DMS53 (cell line): ENCODE results near the gene SCAI.
A peak's percentile ranks its signal among the peaks of the same experiment; 100 is the strongest.
"Not testable (repeated sequence)": the region's sequence is repeated elsewhere in the genome, so short reads cannot be mapped to it uniquely, and the experiment has no call there.

Experiments used
- DNase-seq: peaks from one replicate; lab custom pipeline; 2025; lab: John Stamatoyannopoulos, UW

SCAI gene

DNA sequence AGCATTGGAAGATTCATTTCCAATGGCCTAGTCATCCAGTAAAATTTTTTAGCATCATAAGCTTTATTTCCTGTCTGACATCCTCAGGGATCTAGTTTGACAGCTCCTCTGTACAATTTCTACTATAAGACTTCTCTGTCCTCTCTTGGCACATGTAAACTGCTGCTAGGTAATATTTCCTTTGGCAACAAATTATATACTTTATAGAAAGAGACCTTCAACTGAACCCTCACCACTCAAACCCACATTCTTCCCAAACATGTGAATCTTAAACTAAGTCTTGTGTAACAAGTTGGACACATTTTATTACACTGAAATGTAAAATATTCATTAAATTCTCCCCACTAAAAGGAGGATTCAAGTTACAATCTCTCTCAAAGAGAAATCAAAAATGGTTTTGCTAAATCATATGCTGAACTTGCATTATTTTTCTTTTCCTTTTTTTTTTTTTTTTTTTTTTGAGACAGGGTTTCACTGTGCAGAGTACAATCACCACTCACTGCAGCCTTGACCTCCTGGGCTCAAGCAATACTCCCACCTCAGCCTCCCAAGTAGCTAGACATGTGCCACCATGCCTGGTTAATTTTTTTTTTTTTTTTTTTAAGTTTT is 36.9 kb downstream of the SCAI start:
- DNase-seq, result no peak

DNA sequence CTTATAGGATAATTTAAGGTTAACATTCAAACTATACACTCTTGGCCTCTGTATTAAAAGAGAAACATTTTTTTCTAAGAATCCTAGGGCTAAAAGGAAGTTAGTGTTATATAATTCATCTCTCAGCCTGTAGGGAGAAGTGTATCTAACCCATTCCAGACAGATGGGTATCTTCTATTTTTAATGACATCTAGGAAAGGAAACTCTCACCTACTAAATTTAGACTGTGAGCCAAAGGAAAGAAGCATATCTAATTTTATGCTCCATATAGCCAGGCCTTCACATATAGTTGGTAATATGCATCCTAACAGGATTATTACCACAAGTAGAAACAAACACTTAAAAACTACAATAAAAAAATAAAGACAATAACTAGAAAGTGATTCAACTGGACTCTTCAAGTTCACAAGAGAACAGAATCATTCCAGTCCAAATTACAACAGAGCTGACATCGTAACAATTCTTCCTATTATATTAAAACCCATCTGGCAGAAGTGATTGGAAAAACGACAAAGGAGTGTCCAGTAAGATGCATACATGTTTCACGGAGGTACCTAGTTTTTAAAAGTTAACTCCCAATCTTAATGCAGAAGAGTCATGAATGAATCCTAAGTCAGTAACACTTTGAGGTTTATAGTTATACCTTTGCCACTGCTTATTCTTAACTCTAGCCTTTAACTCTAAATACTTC is 39.4 kb downstream of the SCAI start:
- no peak for DNase-seq

DNA sequence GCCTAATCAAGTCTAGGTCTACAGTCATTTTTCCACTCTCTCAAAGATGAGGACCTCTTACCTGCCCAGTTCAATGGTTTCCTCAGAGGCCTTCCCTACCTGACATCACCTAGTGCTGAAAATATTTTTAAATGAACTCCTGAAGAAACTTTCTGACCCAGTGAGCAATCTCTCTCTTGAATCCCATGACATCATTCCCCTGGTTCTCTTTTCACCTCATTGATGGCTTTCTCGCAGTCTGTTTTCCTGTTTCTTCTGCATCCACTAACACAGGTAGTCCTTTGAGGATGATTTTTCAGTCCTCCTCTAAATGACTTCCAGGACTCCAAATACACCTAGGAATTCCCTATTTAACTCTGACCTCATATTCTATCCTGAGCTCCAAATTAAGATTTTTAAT is 40.3 kb downstream of the SCAI start:
- DNase-seq, result no peak

DNA sequence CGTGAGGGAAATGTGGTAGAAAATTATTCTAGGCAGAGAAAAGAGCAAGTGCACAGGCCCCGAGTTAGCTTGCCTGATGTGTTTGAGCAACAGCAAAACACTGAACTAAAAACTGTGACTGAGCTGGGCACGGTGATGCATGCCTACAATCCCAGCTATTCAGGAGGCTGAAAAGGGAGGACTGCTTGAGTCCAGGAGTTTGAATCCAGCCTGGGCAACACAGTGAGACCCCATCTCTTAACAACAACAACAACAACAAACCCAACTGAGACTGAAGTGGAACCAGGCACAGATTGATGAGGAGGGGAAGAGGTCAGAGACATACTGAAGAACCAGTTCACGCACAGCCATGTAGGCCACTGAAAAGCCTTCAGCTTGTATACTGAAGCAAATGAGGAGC is 42.5 kb downstream of the SCAI start:
- no peak for DNase-seq

DNA sequence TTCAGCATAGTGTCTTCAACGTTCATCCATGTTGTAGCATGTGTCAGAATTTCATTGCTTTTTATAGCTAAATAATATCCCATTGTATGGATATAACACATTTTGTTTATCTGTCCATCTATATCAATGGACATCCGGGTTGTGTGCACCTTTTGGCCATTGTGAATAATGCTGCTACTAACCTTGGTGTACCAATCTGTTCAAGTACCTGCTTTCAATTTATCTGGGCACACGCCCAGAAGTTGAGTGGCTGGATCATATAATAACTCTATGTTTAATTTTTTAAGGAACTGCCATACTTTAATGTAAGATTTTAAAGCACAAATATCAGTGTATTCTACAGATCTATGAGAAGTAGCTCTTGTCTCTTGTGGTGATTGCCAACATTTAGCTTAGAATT is 43.5 kb downstream of the SCAI start:
- DNase-seq, result no peak

DNA sequence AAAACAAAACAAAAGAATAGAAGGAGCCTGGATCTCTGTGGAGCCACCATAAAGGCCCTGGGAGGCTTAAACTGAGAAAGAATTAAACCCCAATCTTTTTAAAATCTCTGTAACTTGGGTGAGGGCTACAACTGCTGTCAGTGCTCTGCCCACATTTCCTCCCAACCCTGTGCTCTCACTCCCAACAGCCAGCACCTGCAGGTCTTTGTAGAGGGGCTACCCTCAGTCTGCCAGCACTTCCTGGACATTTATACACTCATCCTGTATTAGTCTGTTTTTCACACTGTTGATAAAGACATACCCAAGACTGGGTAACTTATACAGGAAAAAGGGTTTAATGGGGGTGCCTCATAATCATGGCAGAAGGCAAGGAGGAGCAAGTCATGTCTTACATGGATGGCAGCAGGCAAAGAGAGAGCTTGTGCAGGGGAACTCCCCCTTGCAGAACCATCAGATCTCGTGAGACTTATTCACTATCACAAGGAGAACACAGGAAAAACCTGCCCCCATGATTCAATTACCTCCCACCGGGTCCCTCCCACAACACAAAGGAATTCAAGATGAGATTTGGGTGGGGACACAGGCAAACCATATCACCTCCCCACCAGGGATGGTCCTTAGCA is 47.4 kb downstream of the SCAI start:
- no peak for DNase-seq

DNA sequence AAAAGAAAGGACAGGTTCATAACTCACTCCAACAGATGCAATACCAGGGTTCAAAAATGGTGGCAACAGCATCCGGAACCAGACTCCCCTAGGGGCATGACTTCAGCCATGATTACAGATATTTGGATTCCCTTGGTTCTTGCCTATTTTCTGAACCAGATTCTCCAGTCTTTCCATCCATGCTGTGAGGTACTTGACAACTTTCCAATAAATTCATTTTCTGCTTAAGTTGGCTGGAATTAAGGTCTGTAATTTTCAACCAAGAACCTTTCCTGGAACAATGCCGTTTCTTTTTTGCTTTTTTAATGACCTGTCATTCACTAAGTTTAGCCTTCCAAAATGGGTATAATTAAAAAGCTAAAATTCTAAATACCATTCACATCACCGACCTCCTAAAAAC is 52.2 kb downstream of the SCAI start:
- no peak for DNase-seq

DNA sequence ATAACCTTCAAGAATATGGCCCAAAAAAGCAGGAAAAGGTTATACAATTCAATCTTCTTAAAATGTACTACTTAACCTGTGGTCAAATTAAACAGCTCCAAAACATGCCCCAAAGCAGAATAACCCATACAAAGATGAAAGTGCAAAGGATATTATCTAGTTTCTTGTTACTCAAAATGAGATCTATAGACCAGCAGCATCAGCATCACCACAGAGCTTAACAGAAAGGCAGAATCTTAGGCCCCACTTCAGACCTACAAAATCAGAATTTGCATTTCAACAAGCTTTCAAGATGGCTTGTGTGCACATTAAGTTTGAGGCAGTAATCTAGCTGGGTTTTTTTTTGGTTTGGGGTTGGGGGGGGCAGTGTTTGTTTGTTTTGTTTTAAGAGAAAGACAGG is 54.0 kb downstream of the SCAI start:
- DNase-seq, result no peak

DNA sequence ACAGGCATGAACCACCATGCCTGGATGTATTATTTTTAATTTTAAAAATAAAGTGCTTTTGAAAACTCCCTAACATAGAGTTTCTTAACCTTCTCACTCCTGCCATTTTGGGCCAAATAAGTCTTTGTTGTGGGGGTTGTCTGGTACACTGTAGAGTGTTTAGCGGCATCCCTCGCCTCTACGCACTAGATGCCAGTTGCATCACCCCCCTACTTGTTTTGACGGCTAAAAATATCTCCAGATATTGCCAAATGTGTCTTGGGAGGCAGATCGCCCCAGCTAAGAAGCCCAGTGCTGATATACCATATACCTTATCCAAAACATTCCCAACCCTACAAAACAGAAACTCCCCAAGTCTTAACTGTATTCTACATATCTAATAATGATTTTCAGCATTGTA is 54.6 kb downstream of the SCAI start:
- no peak for DNase-seq

DNA sequence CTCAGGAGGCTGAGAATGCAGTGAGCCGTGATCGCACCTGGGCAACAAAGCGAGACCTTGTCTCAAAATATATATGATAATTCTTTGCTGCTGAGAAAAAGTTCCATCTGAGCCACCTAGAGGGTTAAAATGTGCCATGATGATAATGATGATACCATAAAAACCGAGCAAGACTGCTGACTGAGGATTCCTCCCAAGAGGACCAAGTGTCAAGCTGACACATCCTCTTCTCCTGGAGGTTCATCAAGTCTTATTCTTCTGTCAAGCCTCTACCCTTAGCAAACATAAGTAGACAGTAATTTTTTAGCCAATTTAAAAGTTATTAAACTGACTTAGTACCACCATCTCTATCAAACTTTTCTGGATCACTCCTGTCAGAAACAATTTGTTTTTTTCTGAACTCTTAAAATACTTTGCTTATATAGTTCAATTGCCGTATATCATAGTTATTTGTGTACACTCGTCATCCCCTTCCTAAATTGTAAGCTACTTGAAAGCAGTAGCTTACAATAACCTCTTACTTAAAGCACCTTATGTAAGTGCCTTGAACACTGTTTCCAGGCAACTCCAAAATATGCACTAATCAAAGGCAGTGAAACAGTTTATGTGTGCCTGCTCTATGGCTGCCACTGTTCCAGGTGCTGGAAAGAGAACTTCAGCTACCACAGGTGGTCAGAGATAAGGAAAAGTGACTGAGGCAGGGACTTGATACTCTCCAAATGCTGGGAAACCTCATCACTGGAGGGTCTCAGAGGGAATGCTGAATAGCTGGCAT is 57.4 kb downstream of the SCAI start:
- no peak for DNase-seq

DNA sequence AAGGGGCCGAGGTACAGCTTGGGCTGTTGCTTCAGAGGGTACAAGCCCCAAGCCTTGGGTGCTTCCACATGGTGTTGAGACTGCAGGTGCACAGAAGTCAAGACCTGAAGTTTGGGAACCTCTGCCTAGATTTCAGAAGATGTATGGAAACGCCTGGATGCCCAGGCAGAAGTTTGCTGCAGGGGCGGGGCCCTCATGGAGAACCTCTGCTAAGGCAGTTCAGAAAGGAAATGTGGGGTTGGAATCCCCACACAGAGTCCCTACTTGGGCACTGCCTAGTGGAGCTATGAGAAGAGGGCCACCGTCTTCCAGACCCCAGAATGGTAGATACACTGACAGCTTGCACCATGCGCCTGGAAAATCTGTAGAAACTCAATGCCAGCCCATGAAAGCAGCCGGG is 61.1 kb downstream of the SCAI start:
- DNase-seq, result not testable (repeated sequence)

DNA sequence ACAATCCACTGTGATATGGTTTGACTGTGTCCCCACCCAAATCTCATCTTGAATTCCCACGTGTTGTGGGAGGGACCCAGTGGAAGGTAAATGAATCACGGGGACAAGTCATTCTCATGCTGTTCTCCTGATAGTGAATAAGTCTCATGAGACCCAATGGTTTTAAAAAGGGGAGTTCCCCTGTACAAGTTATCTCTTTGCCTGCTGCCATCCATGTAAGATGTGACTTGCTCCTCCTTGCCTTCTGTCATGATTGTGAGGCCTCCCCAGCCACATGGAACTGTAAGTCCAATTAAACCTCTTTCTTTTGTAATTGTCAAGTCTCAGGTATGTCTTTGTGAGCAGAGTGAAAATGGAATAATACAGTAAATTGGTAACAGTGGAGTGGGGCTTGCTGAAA is 62.5 kb downstream of the SCAI start:
- DNase-seq, result not testable (repeated sequence)

DNA sequence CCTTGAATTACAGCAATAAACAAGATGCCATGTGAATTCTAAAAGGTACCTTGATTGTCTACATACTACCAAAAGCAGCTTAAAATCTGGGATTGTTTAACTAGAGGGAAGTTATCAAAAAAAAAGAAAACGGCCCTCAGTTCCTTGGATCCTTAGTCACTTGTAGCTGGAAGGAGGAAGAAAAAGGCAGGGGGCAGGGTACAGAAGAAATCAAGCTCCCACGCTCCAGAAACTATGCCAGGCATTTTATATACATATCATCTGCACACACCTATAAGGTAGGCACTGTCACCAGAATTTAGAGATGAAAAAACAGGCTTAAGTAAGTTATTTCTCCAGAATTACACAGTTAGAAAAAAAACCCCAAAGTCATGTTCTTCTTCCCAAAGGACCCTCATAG is 63.4 kb downstream of the SCAI start:
- no peak for DNase-seq

DNA sequence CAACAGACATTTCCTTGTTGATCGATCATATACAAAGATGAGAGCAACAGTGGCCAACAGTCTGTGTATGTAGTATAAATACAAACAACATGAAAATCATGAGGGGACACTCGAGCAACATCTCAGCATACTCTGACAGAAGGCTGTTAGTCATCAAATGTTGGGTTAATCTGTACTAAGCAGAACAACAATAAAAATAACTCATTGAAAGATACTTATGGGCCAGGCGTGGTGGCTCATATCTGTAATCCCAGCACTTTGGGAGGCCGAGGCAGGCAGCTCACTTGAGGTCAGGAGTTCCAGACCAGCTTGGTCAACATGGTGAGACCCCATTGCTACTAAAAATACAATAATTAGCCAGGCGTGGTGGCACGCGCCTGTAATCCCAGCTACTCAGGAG is 67.3 kb downstream of the SCAI start:
- no peak for DNase-seq

DNA sequence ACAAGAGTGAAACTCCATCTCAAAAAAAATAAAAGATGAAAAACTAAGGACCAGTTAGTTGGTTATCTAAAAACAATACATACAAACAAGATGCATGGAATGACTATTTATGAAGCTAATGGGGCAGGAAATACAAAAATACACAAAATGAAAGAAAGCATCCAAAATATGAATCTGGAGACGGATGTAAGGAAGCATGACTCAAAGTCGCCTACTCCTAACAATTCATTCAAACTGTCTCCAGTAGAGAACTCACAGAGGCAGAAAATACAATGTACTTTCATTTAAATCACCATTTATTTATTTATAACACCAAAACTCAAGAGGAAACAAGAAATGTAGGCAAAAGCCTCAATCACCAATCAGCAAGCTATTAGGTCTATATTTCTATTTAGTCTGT is 68.4 kb downstream of the SCAI start:
- DNase-seq, result no peak

DNA sequence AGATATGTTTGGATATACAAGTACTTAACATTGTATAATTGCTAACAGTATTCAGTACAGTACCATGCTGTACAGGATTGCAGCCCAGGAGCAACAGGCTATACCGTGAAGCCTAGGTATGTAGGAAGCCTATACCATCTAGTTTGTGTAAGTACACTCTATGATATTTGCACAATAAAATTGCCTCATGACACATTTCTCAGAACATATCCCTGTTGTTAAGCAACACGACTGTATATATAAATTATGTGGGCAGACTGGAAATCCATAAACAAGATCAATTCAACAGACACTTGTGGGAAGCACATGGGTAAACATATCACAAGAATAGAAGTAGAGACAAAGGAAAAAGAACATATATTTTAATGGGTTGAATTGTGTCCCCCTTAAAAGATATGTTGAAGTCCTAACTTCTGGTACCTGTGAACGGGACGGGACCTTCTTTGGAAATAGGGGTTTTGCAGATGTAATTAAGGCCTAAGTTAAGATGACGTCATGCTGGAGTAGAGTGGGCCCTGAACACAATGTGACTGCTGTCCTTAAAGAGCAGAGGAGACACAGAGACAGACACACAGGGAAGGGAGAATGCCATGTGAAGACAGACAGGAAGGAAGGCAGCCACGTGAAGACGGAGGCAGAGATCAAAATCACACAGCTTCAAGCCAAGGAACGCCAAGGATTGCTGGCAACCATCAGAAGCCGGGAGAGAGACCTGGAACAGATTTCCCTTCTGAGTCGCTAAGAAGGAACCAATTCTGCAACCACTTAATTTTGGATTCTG is 76.3 kb downstream of the SCAI start:
- peak; percentile 67 for DNase-seq

DNA sequence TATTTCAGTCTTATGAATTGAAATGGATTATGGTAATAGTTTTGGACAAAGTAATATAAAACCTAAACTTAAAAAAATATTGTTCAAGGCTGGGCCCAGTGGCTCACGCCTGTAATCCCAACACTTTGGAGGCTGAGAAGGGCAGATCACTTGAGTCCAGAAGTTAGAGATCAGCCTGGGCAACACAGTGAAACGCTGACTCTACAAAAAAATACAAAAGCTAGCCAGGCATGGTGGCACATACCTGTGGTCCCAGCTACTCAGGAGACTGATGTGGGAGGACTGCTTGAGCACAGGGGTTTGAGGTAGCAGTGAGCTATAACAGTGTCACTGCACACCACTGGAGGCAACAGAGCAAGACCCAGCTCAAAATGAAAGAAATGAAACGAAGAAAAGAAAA is 81.9 kb downstream of the SCAI start:
- DNase-seq, result no peak

DNA sequence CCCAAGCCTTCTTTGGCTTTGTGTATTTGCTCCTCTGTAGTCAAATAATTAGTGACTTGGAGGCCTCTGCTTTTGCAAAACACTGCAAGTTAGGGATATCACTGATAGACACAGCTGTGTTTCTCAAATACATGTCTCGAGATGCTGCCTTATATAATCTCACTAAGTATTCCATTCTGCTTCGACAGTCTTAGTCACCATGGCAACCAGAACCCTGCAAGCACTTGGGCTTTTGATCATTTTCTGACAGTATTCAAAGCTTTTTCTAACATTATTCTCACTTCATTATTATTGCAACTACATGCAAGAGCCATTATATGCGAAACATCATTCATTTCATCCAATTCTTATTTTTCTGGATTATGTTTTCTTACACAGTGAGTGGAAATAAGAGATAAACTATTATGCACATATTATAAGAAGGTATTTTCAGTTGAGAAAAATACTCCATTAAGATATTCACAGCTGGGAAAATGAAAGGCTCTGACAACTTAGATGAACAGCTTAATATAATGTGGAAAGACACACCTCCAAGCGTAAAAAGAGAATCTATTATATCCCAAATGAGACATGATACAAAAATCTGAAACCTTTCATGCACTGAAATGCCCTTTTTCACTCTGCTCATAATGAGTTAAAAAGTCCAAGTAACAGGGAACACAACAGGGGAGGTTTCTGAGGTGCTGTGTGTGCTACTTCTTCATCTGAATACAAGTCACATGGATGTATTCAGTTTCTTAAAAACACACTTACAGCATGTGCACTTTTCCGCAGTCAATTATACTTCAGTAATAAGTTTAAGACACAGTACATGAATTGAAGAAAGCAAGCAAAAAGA is 93.9 kb downstream of the SCAI start:
- no peak for DNase-seq

DNA sequence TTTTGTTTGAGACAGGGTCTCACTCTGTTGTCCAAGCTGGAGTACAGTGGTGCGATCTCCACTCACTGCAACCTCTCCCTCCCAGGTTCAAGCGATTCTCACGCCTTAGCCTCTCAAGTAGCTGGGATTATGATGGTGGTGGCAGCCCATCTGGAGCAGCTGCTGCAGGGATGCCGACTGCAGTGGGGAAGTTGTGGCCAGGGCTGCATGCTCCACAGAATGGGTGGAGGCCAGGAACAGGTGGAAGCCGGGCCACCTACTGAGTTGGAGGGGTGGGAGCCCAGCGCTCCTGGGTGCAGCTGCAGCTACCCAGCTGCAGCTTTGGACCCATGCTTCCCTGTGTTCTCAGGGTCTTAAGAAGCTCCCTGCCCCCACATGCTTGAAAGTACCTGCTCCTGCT is 99.7 kb downstream of the SCAI start:
- DNase-seq, result no peak

DNA sequence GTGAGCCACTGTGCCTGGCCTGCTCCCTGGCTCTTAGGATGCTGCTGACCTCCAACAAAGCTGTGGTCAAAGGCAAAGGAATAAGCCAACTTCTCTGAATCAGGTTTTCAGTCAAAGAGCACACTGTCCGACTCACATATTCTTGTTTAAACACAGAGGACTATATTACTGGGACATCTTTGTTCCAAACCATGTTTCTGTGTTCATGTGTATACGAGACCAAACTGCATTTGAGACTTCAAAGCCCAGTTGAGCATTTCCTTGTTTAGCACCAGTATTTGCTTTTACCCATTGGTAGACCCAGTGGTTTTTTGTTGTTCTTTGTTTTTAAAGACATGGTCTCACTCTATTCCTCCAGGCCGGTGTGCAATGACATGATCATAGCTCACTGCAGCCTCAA is 100.2 kb downstream of the SCAI start:
- DNase-seq, result no peak

DNA sequence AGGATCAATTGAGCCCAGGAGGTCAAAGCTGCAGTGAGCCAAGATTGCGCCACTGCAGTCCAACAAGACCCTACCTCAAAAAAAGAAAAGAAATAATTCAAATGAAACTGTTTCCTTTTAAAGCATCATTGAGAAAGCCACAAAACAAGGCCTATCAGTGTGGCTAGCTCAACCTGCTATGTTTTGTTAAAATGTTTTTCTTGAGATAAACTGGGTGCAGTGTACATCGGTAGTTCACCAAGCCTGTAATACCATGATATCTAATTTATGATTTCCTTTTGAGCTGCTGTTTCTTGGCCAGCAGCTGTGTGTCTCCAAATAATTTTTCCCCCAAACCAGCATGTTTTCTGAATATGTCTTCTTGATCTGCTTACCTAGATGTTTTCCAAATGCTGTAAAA is 105.2 kb downstream of the SCAI start:
- no peak for DNase-seq
